Stimulated activated CD4-positive, alpha-beta T cell treated with anti-CD3 and anti-CD28 coated beads, Interleukin-1b, Interleukin-23, amount 100 ng/mL, for 4 hours (primary cell): ENCODE data around the gene ADAM8.

Experiments
- DNase-seq, 2 donors: peaks; one replicate each; pipeline ENCODE4 v3.0.0-alpha.2; 2020; ENCODE audit warnings: low read depth in 2 of 2

The ADAM8 gene

GRCh38 chr10:133308421-133309099 is 31.9 kb upstream of the ADAM8 start, which contains the start of the genes TUBGCP2 and ZNF511:
Gene TUBGCP2 (minus strand): TSS chr10:133308872. CDS start chr10:133302941, 5,931 bp downstream.
Gene ZNF511 (plus strand): TSS chr10:133308914. CDS start chr10:133308944, 30 bp downstream.
- peak; percentile 85 to 87 for DNase-seq

DNA sequence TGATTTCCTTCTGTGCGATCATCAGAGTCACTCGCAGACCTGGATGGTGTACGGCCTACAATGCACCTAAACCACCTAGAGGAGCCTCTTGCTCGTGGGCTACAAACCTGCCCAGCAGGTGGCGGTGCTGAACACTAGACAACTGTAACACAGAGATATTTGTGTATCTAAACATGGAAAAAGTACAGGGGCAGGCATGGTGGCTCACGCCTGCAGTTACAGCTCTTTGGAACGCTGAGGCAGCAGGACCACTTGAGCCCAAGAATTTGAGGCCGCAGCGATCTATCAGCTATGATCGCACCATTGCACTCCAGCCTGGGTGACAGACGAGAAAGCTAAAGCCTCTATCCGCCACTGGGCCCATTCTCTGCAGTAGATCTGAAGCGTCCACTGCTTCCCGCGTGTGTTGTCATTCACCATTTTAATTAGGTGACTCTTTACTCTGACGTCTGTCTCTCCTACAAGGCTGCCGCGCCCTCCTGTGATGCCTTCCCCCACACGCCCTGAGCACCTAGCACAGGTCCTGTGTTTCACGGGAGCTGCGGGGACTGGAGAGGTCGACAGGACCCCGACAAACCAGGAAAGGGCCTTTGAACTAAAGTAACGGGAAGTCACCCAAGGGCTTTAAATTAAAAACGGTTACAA is 31.2 kb upstream of the ADAM8 start:
- DNase-seq, result peak; percentile 80 to 81

- no peak for DNase-seq
Measured at GRCh38 chr10:133306941-133307379, 30.3 kb upstream of the ADAM8 start.

GRCh38 chr10:133306097-133306476 is 29.4 kb upstream of the ADAM8 start:
- no peak for DNase-seq

- DNase-seq, result no peak
Measured at GRCh38 chr10:133303206-133303605, 26.5 kb upstream of the ADAM8 start.

GRCh38 chr10:133302230-133302629 is 25.6 kb upstream of the ADAM8 start:
- no peak for DNase-seq

- DNase-seq, result no peak
Measured at GRCh38 chr10:133299738-133300137, 23.1 kb upstream of the ADAM8 start.

DNA sequence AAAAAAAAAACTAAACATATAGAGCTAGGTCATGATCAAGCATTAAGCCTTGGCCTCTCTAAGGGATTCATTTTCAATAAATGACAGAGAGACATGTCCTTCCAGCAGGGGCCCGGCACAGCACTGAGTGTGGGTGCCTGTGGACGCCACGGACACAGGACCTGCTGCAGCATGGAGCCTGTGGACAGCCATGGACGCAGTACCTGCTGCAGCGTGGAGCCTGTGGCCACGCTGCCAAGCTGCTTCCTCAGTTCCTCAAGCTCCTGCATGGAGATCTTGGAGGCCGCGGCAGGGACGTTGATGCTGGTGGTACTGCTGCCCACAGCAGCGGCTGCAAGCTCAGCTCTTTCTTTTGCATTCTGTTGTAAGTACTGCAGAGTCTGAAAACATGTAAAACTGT is 22.6 kb upstream of the ADAM8 start:
- DNase-seq, result no peak

GRCh38 chr10:133298466-133298865 is 21.8 kb upstream of the ADAM8 start:
- no peak for DNase-seq

GRCh38 chr10:133297504-133297903 is 20.8 kb upstream of the ADAM8 start:
- no peak for DNase-seq

DNA sequence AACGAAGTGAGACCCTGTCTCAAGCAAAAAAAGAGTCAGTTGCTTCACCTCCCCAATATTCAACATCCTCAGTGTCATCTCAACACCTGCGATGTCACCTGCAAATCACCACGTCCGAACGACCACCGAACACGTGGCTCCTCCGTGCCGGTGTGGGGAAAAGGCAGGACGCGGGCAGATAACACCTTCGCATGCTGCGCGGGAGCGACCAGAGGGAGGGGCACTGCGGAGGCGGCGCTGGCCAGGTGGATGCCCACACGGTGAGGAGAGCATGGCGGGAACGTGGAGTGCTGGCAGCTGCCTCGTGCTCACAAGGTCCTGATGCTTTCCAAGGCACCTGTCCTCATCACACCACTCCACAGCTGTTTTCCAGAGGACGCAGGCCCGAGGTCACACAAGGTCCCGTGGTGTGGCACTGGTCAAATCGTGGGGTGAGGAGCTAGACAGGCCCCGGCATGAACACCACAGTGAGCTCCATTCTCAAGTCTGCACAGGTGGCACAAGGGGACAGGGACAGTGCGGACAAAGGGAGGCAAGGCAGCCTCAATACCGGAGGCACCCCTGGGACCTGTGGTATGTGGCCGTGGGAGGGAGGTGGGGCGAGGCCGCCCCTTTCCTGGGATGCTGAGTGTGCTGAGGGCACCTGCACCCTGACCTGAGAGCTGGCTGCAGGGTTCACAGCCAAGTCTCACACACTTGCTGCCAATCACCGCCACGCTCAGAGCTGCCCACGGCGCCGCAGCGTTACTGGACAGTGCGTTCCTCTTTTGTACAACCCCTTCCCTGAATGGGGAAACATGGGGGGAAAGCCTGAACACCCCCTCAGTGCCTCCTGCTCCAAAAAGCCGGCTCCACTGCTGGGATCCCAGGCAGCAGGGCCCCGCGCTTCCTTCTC is 19.0 kb upstream of the ADAM8 start:
- no peak for DNase-seq

DNA sequence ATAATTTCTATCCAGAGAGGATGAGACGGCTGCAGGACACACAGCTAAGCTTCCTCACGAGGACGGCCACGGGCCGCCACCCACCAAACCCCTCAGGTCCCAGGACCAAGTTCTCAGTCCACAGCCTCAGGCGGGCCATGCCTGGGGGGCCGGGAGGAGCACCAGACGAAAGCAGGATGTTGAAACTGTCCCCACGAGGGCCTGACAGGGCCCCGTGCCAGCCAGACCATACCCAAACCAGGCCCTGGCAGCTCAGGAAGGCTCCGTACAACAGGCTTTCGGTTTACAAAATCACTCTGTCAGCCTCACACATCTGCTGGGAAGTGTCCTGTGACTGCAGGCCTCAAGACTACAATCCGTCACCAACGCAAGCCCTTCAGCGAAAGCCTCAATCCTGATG is 17.5 kb upstream of the ADAM8 start:
- no peak for DNase-seq

GRCh38 chr10:133293810-133294119 is 17.1 kb upstream of the ADAM8 start:
- no peak for DNase-seq

- DNase-seq, result no peak
Measured at GRCh38 chr10:133292919-133293809, 16.5 kb upstream of the ADAM8 start.

DNA sequence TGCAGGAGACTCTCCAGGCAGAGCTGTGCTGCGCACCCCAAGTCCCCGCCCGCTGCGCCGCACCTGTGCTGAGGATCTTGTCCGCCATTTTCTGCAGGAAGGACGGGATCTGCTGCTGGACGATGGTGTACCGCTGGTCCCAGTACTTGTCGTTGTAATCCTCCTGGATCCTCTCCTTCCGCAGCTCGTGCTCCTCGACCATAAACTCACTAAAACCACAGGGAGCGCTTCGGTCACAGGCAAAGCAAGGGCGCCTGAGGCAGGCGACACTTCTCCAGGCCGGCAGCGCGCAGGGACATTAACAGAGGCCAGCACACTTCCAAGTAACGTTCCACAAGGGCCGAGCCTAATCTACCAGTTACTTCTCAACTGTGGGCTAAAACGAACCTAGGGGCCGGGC is 13.1 kb upstream of the ADAM8 start:
- no peak for DNase-seq

DNA sequence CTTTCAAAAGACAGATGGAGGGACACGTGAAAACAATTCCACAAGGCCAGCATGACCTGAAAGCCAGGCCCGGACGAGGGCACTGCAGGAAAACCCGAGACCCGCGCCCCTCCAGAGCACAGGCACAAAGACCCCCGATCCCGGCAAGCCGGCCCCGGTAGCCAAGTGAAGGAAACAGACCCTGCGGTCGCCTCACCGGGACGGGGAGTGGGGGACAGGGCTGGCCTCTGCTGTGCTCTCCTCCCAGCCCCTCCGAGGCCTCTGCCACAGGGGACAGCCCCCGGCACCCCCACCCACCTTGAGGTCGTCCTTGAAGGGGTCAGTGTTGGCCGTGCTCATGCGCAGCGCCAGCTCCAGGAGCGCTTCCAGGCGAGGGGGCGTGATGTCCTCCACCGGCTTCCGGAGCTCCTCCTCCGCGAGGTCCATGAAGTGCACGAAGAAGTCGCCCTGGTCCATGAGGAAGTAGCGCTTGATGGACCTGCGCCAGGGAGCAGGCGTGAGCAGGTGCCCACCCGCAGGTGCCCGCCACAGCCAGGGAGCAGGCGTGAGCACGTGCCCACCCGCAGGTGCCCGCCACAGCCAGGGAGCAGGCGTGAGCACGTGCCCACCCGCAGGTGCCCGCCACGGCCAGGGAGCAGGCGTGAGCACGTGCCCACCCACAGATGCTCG is 11.3 kb upstream of the ADAM8 start:
- no peak for DNase-seq

- DNase-seq, result no peak
Measured at GRCh38 chr10:133286366-133286765, 9.7 kb upstream of the ADAM8 start.

DNA sequence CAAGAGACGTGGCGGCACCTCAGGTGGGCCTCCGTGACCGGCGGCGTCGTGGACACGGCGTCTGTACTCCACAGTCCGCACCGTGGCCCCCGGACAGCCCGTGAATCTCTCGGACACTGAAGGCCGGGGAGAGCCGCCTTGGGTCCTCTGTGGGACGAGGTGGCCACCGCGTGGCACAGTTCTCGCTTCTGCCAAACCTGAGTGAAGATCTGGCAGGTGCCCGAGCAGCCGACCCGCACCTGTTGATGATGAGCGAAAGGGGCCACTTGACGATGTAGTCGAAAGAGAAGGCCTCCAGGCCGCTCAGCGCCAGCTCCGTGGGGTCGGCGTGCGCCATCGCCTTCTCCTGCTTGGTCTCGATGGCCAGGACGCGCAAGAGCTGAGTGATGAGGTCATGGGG is 8.5 kb upstream of the ADAM8 start:
- no peak for DNase-seq

GRCh38 chr10:133283931-133284330 is 7.3 kb upstream of the ADAM8 start:
- DNase-seq, result no peak

DNA sequence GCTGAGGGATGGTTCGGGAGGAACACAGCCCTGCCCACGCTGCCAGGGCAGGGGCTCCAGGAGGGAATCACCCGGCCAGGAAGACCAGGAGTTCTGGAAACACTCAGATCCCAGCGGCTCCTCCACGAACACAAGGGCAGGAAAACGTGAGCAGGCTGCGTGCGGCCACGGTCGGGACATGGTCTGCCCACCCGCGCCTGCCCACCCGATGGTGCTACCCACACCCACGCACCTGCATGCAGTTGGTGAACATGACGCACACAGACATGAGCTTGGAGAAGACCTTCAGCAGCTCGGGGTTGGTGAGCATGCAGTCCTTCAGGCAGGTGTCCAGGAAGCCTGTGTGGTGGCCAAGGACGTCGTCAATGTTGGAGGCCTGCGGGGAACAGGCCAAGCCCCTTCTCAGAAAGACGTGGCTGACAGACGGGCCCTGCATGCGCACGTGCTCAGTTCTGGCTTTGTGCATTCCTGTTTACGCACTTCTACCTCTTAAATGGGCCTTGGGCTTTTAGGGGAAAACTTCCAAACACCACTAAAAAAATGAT is 6.2 kb upstream of the ADAM8 start:
- no peak for DNase-seq
